Measurements from ENCODE around the gene RPS6KL1. TPM values are rescaled to one million over a fixed set of nuclear protein-coding genes. Genes with fewer than 3 reads are reported as not detected.

RPS6KL1 gene
- 23.6 TPM for total RNA-seq
- long read RNA-seq, partial matches to known transcripts: 15 of 34 reads
- long read RNA-seq, other reads (novel, unspliced or antisense): 17 of 34 reads

GRCh38 chr14:74922752-74923401, at the start of gene RPS6KL1:
RPS6KL1 (minus strand) TSS chr14:74923260; CDS start chr14:74921541, 1,719 bp downstream.
- DNase-seq (ENCODE audit: low spot score): no peak

- DNase-seq (ENCODE audit: low spot score): no peak
Observed at GRCh38 chr14:74968811-74969210, 45.8 kb upstream of the RPS6KL1 start.

GRCh38 chr14:74965486-74966153, 42.6 kb upstream of the RPS6KL1 start:
- DNase-seq (ENCODE audit: low spot score): no peak

GRCh38 chr14:74964787-74965485, 41.9 kb upstream of the RPS6KL1 start:
- no peak for DNase-seq (ENCODE audit: low spot score)

- DNase-seq (ENCODE audit: low spot score): no peak
Observed at GRCh38 chr14:74963705-74964271, 40.7 kb upstream of the RPS6KL1 start.

GRCh38 chr14:74963178-74963704, 40.2 kb upstream of the RPS6KL1 start:
- no peak for DNase-seq (ENCODE audit: low spot score)

- no peak for DNase-seq (ENCODE audit: low spot score)
Observed at GRCh38 chr14:74962493-74962892, 39.4 kb upstream of the RPS6KL1 start.

- DNase-seq (ENCODE audit: low spot score): no peak
Observed at GRCh38 chr14:74962046-74962445, 39.0 kb upstream of the RPS6KL1 start.

GRCh38 chr14:74961238-74961911, 38.3 kb upstream of the RPS6KL1 start:
- no peak for DNase-seq (ENCODE audit: low spot score)

GRCh38 chr14:74960736-74961135, 37.7 kb upstream of the RPS6KL1 start:
- no peak for DNase-seq (ENCODE audit: low spot score)

- DNase-seq (ENCODE audit: low spot score): no peak
Observed at GRCh38 chr14:74959596-74960180, 36.6 kb upstream of the RPS6KL1 start.

- no peak for DNase-seq (ENCODE audit: low spot score)
Observed at GRCh38 chr14:74956280-74957072, 33.4 kb upstream of the RPS6KL1 start.

- DNase-seq (ENCODE audit: low spot score): no peak
Observed at GRCh38 chr14:74956027-74956279, 32.9 kb upstream of the RPS6KL1 start.

GRCh38 chr14:74955229-74956026, 32.4 kb upstream of the RPS6KL1 start, which contains the start of gene PGF:
PGF (minus strand) TSS chr14:74955597; CDS start chr14:74955242, 355 bp downstream.
- DNase-seq (ENCODE audit: low spot score): no peak

GRCh38 chr14:74954947-74955228, 31.8 kb upstream of the RPS6KL1 start:
- no peak for DNase-seq (ENCODE audit: low spot score)

- no peak for DNase-seq (ENCODE audit: low spot score)
Observed at GRCh38 chr14:74954232-74954946, 31.3 kb upstream of the RPS6KL1 start.

GRCh38 chr14:74953686-74954085, 30.6 kb upstream of the RPS6KL1 start:
- DNase-seq (ENCODE audit: low spot score): no peak

- no peak for DNase-seq (ENCODE audit: low spot score)
Observed at GRCh38 chr14:74952697-74953484, 29.8 kb upstream of the RPS6KL1 start.

Data from mesenteric fat pad (tissue), 1 donor.